ENCODE measurements around the gene PLEKHG7.

GRCh38 chr12:92657770-92658169, 45.0 kb upstream of the PLEKHG7 start:
- TF ChIP-seq CTCF (conservative IDR thresholded peaks at IDR 0.05; ENCODE audit: low read depth, low read length) (no peak), EZH2phosphoT487 (IDR thresholded peaks at IDR 0.05; ENCODE audit: borderline replicate concordance, low read length) (no peak), EZH2 (IDR thresholded peaks at IDR 0.05; ENCODE audit: low read length, unreplicated experiment) (no peak)

Measured in PC-3 (cell line).